OCI-LY3 (cell line): ENCODE data around the gene PAN3.

ENCODE experiments used
- H2AFZ ChIP-seq: fragments of 200-600, 300-600 bp; shearing (Covaris generic); 2 replicates; pipeline ENCODE4 v1.6.0; 2014; ENCODE audit warnings: antibody characterized with exemption, low read depth, low read length
- H3K27ac ChIP-seq: fragments of 200-600, 300-600 bp; sonication (generic); 2 replicates; pipeline ENCODE4 v1.5.1; 2014; ENCODE audit warnings: mild to moderate bottlenecking, low read length, moderate library complexity, mixed read lengths
- H3K27me3 ChIP-seq: fragments of 200-600, 300-600 bp; sonication (generic); 2 replicates; pipeline ENCODE4 v1.6.1; 2014; ENCODE audit warnings: low read depth, low read length, mixed read lengths
- H3K36me3 ChIP-seq: fragments of 200-600, 300-600 bp; sonication (generic); replicated peaks from 2 replicates; pipeline ENCODE3; 2014; ENCODE audit warnings: low read depth, low read length, mixed read lengths
- H3K4me1 ChIP-seq: fragments of 300-600, 200-600 bp; sonication (generic); 2 replicates; pipeline ENCODE4 v1.6.1; 2014; ENCODE audit warnings: low read length, mixed read lengths
- H3K4me2 ChIP-seq: fragments of 200-600, 300-600 bp; sonication (generic); 2 replicates; pipeline ENCODE4 v1.6.1; 2014; ENCODE audit warnings: low read length, mixed read lengths
- H3K4me3 ChIP-seq: fragments of 300-600, 200-600 bp; sonication (generic); 2 replicates; pipeline ENCODE4 v1.5.1; 2014; ENCODE audit warnings: antibody characterized with exemption, mild to moderate bottlenecking, low read length, moderate library complexity
- H3K79me2 ChIP-seq: fragments of 300-600, 200-600 bp; shearing (Covaris generic); 2 replicates; pipeline ENCODE4 v1.6.1; 2014; ENCODE audit warnings: mild to moderate bottlenecking, low read length, mixed read lengths
- H3K9ac ChIP-seq: fragments of 300-600, 200-600 bp; shearing (Covaris generic); 2 replicates; pipeline ENCODE4 v1.6.0; 2014; ENCODE audit warnings: mild to moderate bottlenecking, low read length, moderate library complexity
- H3K9me3 ChIP-seq: fragments of 200-600, 300-600 bp; shearing (Covaris generic); 2 replicates; pipeline ENCODE4 v1.6.1; 2014; ENCODE audit warnings: low read length, mixed read lengths; ENCODE audit not compliant: insufficient read depth
- H4K20me1 ChIP-seq: fragments of 200-600, 300-600 bp; sonication (generic); 2 replicates; pipeline ENCODE4 v1.6.1; 2016; ENCODE audit warnings: low read length, mixed read lengths; ENCODE audit not compliant: insufficient read depth
- CTCF ChIP-seq: fragments of 200-600, 300-600 bp; sonication (generic); IDR thresholded peaks from 2 replicates; pipeline ENCODE4 v1.5.1; 2014; ENCODE audit warnings: antibody characterized with exemption, low read length, low read depth
- EZH2phosphoT487 ChIP-seq: fragments of 200-600 bp; shearing (Covaris generic); IDR thresholded peaks from 2 replicates; pipeline ENCODE4 v1.6.1; 2018; ENCODE audit warnings: antibody characterized with exemption, mixed run types, low read depth

PAN3 gene

GRCh38 chr13:28106976-28107375, 31.4 kb upstream of the PAN3 start:
- TF ChIP-seq CTCF (no peak), EZH2phosphoT487 (no peak)
- no peaks in the 10 kb centered on the region for H4K20me1 ChIP-seq
- no peak overlapping the region for H3K27ac ChIP-seq
- no peaks in the 10 kb centered on the region for H3K9me3 ChIP-seq
- H3K4me1 ChIP-seq = no peaks in the 10 kb centered on the region
- no peak overlapping the region for H2AFZ ChIP-seq
- H3K4me2 ChIP-seq = no peak overlapping the region
- no peaks in the 10 kb centered on the region for H3K36me3 ChIP-seq
- H3K79me2 ChIP-seq = no peaks in the 10 kb centered on the region
- H3K27me3 ChIP-seq = 0 out of 2 replicates have a peak, but pooled peaks cover 5% of the 10 kb centered on the region
- H3K4me3 ChIP-seq = no peak overlapping the region
- H3K9ac ChIP-seq = no peak overlapping the region

GRCh38 chr13:28110414-28110813, 27.9 kb upstream of the PAN3 start:
- Histone ChIP-seq H3K4me1 (no peaks in the 10 kb centered on the region), H3K9ac (no peak overlapping the region), H3K27me3 (no peaks in the 10 kb centered on the region), H3K27ac (no peak overlapping the region), H3K4me3 (no peak overlapping the region), H2AFZ (no peak overlapping the region), H3K79me2 (no peaks in the 10 kb centered on the region), H3K9me3 (no peaks in the 10 kb centered on the region), H4K20me1 (no peaks in the 10 kb centered on the region), H3K36me3 (no peaks in the 10 kb centered on the region), H3K4me2 (no peak overlapping the region)
- TF ChIP-seq EZH2phosphoT487 (no peak), CTCF (no peak)

GRCh38 chr13:28116736-28117135, 21.6 kb upstream of the PAN3 start:
- Histone ChIP-seq H3K4me3 (no peak overlapping the region), H2AFZ (no peak overlapping the region), H3K27me3 (peaks cover 8% of the 10 kb centered on the region; the same call in 1 of the 2 replicates), H3K9me3 (no peaks in the 10 kb centered on the region), H3K27ac (no peak overlapping the region), H3K4me1 (peaks cover 8% of the 10 kb centered on the region), H3K36me3 (no peaks in the 10 kb centered on the region), H4K20me1 (no peaks in the 10 kb centered on the region), H3K79me2 (no peaks in the 10 kb centered on the region), H3K4me2 (no peak overlapping the region), H3K9ac (no peak overlapping the region)
- TF ChIP-seq CTCF (no peak), EZH2phosphoT487 (no peak)

GRCh38 chr13:28117689-28118377, 20.5 kb upstream of the PAN3 start:
- no peak overlapping the region for H3K9ac ChIP-seq
- peaks cover 14% of the 10 kb centered on the region for H3K4me1 ChIP-seq
- H3K4me3 ChIP-seq = no peak overlapping the region
- H3K79me2 ChIP-seq = no peaks in the 10 kb centered on the region
- no peak overlapping the region for H3K27ac ChIP-seq
- no peaks in the 10 kb centered on the region for H4K20me1 ChIP-seq
- no peaks in the 10 kb centered on the region for H3K36me3 ChIP-seq
- H2AFZ ChIP-seq = no peak overlapping the region
- no peak overlapping the region for H3K4me2 ChIP-seq
- TF ChIP-seq EZH2phosphoT487 = no peak
- TF ChIP-seq CTCF = no peak
- H3K9me3 ChIP-seq = no peaks in the 10 kb centered on the region
- peaks cover 8% of the 10 kb centered on the region; the same call in 1 of the 2 replicates for H3K27me3 ChIP-seq
